Endothelial cell (in vitro differentiated cells): ENCODE results near the gene KCNA10. TPM values are rescaled to one million over a fixed set of nuclear protein-coding genes. Genes with fewer than 3 reads are reported as not detected.
A peak's percentile ranks its signal among the peaks of the same experiment; 100 is the strongest.

ENCODE experiments used
- DNase-seq: peaks from one replicate; pipeline ENCODE4 v3.0.0; 2021; ENCODE audit warnings: low spot score
- H3K27ac Mint-ChIP-seq: one replicate; pipeline ENCODE4 v1.8.0; 2021; ENCODE audit warnings: mixed read lengths, inconsistent platforms; ENCODE audit not compliant: unreplicated experiment
- H3K27me3 Mint-ChIP-seq: one replicate; pipeline ENCODE4 v1.8.0; 2021; ENCODE audit warnings: mild to moderate bottlenecking, moderate library complexity, mixed read lengths, inconsistent platforms; ENCODE audit not compliant: unreplicated experiment
- H3K36me3 Mint-ChIP-seq: one replicate; pipeline ENCODE4 v1.8.0; 2021; ENCODE audit warnings: mild to moderate bottlenecking, low read depth, mixed read lengths, inconsistent platforms; ENCODE audit not compliant: unreplicated experiment
- H3K4me1 Mint-ChIP-seq: one replicate; pipeline ENCODE4 v1.8.0; 2021; ENCODE audit warnings: mild to moderate bottlenecking, mixed read lengths, inconsistent platforms; ENCODE audit not compliant: unreplicated experiment
- H3K4me3 Mint-ChIP-seq: one replicate; pipeline ENCODE4 v1.8.0; 2021; ENCODE audit warnings: mild to moderate bottlenecking, mixed read lengths, inconsistent platforms; ENCODE audit not compliant: unreplicated experiment
- H3K9me3 Mint-ChIP-seq: one replicate; pipeline ENCODE4 v1.8.0; 2021; ENCODE audit warnings: mixed read lengths, inconsistent platforms; ENCODE audit not compliant: unreplicated experiment
- CTCF ChIP-seq: fragments of 200-600 bp; sonication (generic); IDR thresholded peaks from one replicate; pipeline ENCODE4 v1.5.0; 2021; ENCODE audit warnings: antibody characterized with exemption; ENCODE audit not compliant: unreplicated experiment
- long read RNA-seq: library from polyadenylated mRNA; unstranded; transcript quantifications from one replicate; pipeline ENCODE4 v2.0.0, GENCODE V29; 2020; ENCODE audit not compliant: unreplicated experiment
- total RNA-seq: library from RNA; stranded (reverse); fragmentation: NEBNext Ultra II Directional; extraction: Animal tissue kit (Norgen Biotek cat#: 25700); gene quantifications from one replicate; pipeline ENCODE4 v1.2.1, GENCODE V29; 2021; ENCODE audit not compliant: unreplicated experiment

The KCNA10 gene
- not detected for total RNA-seq
- long read RNA-seq = 0 reads

- no peaks in the 10 kb centered on the region for H3K9me3 Mint-ChIP-seq
- no peak for DNase-seq
- H3K36me3 Mint-ChIP-seq = no peaks in the 10 kb centered on the region
- H3K27me3 Mint-ChIP-seq = peaks cover 8% of the 10 kb centered on the region
- no peak for TF ChIP-seq CTCF
- peak within 1 kb of the TSS; percentile 52 for H3K4me3 Mint-ChIP-seq
- no peaks in the 10 kb centered on the region for H3K4me1 Mint-ChIP-seq
- H3K27ac Mint-ChIP-seq = no peak within 1 kb of the TSS
Observed at GRCh38 chr1:110519125-110519810, at the start of gene KCNA10. TSS of gene KCNA10 (minus strand) at chr1:110519175. CDS start at chr1:110518787, 388 bp downstream.

- no peak for TF ChIP-seq CTCF
- peaks cover 18% of the 10 kb centered on the region for H3K4me1 Mint-ChIP-seq
- H3K4me3 Mint-ChIP-seq = no peak overlapping the region
- peaks cover 7% of the 10 kb centered on the region for H3K27me3 Mint-ChIP-seq
- H3K27ac Mint-ChIP-seq = no peak overlapping the region
- no peak for DNase-seq
- no peaks in the 10 kb centered on the region for H3K36me3 Mint-ChIP-seq
- H3K9me3 Mint-ChIP-seq = no peaks in the 10 kb centered on the region
Observed at GRCh38 chr1:110566836-110567235, 47.9 kb upstream of the KCNA10 start.

GRCh38 chr1:110565565-110565964, 46.6 kb upstream of the KCNA10 start:
- TF ChIP-seq CTCF = no peak
- no peaks in the 10 kb centered on the region for H3K36me3 Mint-ChIP-seq
- no peak overlapping the region for H3K27ac Mint-ChIP-seq
- no peaks in the 10 kb centered on the region for H3K9me3 Mint-ChIP-seq
- H3K4me1 Mint-ChIP-seq = peaks cover 18% of the 10 kb centered on the region
- no peak for DNase-seq
- peaks cover 7% of the 10 kb centered on the region for H3K27me3 Mint-ChIP-seq
- H3K4me3 Mint-ChIP-seq = no peak overlapping the region

- Mint-ChIP-seq H3K4me1 (peaks cover 18% of the 10 kb centered on the region), H3K4me3 (no peak overlapping the region), H3K9me3 (no peaks in the 10 kb centered on the region), H3K27ac (no peak overlapping the region), H3K27me3 (peaks cover 11% of the 10 kb centered on the region), H3K36me3 (peaks cover 4% of the 10 kb centered on the region)
- no peak for DNase-seq
- no peak for TF ChIP-seq CTCF
Observed at GRCh38 chr1:110563089-110563488, 44.1 kb upstream of the KCNA10 start.

- DNase-seq = no peak
- Mint-ChIP-seq H3K27ac (no peak overlapping the region), H3K4me3 (no peak overlapping the region), H3K36me3 (peaks cover 4% of the 10 kb centered on the region), H3K27me3 (peaks cover 18% of the 10 kb centered on the region), H3K9me3 (no peaks in the 10 kb centered on the region), H3K4me1 (peaks cover 18% of the 10 kb centered on the region)
- TF ChIP-seq CTCF = no peak
Observed at GRCh38 chr1:110561596-110561995, 42.6 kb upstream of the KCNA10 start.
